NCI-H1417 (cell line): ENCODE data around the gene BCL10.

Source experiments
- DNase-seq, 3 experiments: peaks; one replicate each; lab custom pipeline; 2025; lab: John Stamatoyannopoulos, UW

Gene BCL10

GRCh38 chr1:85276215-85276977 is at the start of gene BCL10:
BCL10 (minus strand) TSS chr1:85276632; CDS start chr1:85276352, 280 bp downstream.
- DNase-seq, result peak; percentile 97 to 99 (median 98)

- no peak for DNase-seq
Measured at GRCh38 chr1:85325920-85326319, 49.5 kb upstream of the BCL10 start.

DNA sequence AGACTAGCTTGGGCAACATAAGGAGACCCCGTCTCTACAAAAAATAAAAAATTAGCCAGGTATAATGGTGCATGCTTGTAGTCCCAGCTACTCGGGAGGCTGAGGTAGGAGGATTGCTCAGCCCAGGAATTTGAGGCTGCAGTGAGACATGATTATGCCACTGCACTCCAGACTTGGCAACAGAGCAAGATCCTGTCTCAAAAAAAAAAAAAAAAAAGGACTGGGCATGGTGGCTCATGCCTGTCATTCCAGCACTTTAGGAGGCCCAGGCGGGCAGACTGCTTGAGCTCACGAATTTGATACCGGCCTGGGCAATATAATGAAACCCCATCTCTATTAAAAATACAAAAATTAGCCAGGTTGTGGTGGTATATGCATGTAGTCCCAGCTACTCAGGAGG is 47.3 kb upstream of the BCL10 start:
- DNase-seq, result no peak

GRCh38 chr1:85322655-85323054 is 46.2 kb upstream of the BCL10 start:
- DNase-seq, result no peak

DNA sequence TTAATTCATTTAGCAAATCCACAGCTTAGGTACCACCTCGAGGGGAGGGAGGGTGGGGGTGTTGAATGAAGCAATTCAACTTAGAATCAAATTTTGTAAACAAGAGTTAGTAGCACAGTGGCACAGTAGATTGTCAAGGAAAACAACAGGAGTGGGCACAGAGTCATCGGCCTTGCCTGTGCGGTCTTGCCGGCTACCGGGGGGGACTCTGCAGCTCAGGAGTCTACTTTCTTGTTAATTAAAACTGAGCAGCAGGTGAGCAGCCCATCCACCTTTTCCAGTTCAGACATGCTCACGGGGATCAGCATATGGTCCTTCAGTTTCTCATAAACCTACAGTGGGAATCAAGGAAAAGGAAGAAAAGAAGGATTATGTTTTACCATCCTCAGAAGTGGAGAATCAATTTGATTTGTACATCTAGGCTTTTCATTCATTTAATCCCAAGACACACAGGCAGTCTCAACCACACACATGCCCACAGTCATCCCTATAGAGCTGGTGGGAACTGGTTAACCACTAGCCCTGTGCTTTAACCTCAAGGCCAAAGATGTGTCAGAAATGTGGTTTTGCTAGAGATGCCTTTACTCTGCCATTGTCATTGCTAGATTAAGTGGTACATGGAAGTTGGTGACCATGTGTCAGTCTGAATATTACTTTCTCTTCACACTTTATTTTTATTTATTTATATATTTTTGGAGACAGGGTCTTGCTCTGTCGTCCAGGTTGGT is 45.0 kb upstream of the BCL10 start:
- DNase-seq, result no peak

DNA sequence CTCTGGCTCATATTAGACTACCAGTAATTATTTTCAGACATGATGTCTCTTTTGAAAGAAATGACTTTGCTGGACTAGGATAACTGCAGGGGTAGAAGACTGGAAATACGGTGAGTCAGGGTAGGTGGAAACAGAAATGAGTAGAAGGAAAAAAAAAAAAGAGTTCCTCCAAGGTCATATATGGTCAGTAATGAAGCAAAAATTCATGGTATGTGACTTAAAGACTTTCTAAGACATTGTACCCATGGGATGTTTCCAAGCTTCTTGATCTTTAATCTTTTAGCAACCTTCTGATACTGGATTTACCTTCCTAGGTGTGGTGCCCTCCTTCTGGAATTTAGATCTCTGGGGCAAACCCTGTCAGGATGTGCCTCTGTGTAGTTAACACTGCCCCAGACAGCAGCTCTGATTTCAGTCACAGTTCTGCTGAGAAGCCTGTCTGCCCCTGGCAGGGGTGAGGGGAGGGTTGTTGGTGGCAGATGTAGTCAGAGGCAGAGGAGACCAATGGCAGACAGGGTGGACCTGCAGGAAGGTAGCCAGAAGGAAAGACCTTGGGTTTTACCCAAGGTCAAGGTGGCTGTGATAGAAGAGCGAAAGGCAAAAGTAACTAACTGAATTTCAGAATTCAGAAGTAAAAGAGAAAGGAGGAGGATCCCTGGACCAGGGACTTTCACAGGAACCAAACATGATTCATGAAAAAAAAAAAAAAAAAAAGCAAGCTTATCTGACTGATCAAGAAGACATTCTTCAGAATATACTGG is 44.1 kb upstream of the BCL10 start:
- no peak for DNase-seq

- DNase-seq, result no peak
Measured at GRCh38 chr1:85319931-85320330, 43.5 kb upstream of the BCL10 start.

DNA sequence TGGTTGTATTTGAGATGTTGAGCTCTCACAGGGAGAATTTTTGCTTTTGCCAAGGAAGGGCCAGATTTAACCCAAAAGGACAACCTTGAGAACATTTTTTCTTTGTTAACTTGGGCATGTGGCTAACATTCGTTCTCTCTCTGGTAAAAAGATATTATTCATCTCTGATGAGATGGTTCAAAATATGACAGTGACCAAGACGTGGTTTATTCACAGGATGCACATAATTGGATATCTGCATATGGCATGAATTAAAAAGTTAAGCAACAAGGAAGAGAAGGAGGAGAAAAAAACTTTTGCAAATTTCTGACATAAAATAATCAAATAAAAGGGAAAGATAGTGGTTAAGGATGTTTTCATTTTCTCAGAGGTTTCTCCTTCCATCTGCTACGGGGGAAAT is 43.1 kb upstream of the BCL10 start:
- DNase-seq, result no peak

GRCh38 chr1:85318217-85318616 is 41.8 kb upstream of the BCL10 start:
- DNase-seq, result no peak

GRCh38 chr1:85317560-85317959 is 41.1 kb upstream of the BCL10 start:
- no peak for DNase-seq

DNA sequence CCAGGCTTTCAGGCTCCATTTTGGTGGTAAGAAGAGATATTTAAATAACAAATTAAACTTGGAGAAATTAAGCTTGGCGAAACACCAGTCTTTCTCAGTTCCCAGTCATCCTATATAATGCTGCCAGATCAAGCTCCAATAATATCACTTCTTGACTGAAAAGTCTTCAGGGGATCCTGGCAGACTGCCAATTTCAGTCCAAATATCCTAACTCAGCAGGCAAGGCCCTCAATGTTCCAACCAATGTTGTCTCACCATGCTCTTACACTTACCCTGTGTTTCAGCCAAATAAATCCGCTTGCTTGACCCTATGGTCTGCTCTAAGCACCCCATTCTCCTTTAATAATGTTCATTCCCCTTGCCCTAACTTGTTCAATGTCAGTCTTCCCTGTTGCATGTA is 39.9 kb upstream of the BCL10 start:
- peak in 2 of 3 experiments; percentile 62 to 91 for DNase-seq

GRCh38 chr1:85315789-85316188 is 39.4 kb upstream of the BCL10 start:
- peak in 2 of 3 experiments; percentile 62 to 90 for DNase-seq

GRCh38 chr1:85314726-85315125 is 38.3 kb upstream of the BCL10 start:
- no peak for DNase-seq

GRCh38 chr1:85313888-85314696 is 37.7 kb upstream of the BCL10 start:
- no peak for DNase-seq

DNA sequence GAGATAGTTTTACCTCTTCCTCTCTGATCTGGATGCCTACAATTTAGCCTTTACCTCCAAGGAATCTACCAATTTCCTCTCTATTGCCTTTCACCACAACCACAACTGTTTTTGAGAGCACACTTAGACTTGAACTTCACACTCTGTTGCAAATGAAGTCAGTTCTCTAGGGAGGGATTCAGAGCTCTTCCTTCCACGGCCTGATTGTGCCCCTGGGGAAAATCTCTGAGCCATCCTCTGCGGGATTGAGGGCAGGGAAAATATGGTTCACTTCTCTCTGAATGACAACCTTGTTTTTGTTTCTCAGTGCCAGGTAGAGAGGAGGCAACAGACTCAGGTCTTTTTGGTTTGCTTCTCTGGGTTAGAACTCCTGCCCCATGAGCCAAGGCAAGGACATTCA is 35.4 kb upstream of the BCL10 start:
- DNase-seq, result peak in 1 of 3 experiments; percentile 76

- peak in 1 of 3 experiments; percentile 28 for DNase-seq
Measured at GRCh38 chr1:85308833-85309350, 32.5 kb upstream of the BCL10 start.

DNA sequence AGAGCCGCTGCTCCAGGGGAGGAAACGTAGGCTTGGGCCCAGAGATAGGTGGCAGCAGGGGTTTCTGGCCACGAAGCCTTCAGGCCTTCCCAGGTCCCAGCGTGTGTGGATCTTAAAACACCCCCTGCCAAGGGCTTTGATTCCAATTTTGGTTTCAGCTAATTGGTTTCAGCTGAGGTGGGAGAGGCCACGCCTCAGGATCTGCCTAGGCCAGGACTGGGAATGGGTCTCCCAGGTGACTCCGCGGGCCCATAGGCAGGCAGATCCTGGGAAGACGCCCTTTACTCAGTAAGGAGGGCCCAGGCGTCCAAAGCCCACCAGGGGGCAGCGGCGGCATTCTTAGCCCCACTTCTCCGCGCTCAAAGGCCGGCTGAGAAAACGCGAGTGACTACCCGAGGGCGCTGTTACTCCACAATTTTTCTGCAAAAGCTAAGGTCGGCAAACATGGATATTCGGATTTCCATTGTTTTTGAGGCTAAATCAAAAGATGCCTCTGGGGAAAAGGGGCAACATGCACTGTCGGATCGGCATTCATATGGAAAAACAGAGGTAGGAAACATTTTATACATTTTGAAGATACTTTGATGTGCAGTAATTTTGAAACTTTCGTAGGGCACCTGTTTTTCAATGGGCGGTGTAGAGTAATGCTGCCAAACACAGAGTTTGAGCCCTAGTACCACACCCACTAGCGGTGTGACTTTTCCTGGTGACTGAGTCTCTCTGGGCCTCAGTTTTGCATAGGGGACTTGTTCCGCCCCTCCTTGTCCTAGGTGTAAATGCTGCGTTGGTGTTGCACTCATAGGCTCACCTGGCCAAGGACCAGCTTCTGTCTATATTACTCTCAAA is 31.8 kb upstream of the BCL10 start:
- peak; percentile 54 to 77 (median 58) for DNase-seq

GRCh38 chr1:85306236-85306635 is 29.8 kb upstream of the BCL10 start:
- DNase-seq, result no peak

DNA sequence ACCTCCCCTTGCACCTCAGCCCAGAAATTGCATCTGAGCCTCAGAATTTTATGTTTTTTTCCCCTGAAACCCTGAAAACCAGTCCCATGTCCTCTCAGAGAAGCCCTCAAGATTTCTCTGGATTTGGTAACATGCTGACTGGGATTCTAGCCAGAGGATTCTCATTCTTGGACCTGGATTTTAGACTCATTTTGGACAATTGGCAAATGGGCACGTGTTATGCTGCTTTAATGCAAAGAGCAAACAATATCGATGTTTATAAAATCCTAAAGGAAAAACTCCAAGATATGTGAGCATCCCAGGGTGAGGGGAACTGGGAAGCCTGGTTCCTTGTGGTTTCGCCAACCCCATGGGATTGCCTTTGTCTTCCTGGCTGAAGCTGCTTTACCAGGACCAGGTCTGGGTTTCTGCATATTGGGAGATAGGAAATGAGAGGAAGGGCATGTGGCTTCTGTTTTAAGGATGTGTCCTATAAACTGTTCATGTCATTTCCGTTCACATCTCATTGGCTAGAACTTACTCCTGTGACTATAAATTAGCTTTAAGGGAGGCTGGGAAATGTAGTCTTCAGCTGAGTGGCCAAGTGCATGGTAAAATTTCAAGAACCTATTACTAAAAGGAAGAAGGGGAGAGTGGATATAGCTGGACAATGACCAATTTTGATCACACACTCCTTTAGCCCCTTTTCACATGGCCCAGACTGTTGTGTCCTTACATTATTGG is 27.2 kb upstream of the BCL10 start:
- DNase-seq, result no peak

- no peak for DNase-seq
Measured at GRCh38 chr1:85300140-85300539, 23.7 kb upstream of the BCL10 start.
